Ramos (cell line): Measurements from ENCODE around the gene FHDC1.

Source experiments
- in situ Hi-C: fragments of 300-500 bp; cut with MboI; formaldehyde crosslinking; loops from one replicate; pipeline ENCODE4 v1.14.3; 2022; ENCODE audit warnings: low sequenced_read_pairs; ENCODE audit not compliant: unreplicated experiment

The FHDC1 gene

DNA sequence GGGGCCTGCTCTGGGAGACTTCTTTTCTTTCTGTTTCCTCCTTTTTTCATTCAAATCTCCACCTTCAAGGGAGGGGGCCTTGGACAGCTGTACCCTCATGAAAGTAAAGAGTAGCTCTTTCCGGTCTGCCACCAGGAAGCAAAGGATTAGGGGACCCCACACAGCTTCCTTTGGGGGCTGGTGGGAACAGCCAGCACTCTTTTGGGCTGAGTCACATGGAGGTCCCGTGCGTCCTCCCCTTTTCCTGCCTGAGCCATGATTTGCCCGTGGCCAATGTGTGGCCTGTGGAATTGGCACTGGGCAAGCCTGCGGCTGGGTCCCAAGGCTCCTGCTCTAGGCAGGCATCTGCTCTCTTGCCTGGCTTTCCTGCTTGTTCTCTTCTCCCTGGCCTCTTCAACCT is 65.5 kb downstream of the FHDC1 start:
- in situ Hi-C loops, result no loop called here

DNA sequence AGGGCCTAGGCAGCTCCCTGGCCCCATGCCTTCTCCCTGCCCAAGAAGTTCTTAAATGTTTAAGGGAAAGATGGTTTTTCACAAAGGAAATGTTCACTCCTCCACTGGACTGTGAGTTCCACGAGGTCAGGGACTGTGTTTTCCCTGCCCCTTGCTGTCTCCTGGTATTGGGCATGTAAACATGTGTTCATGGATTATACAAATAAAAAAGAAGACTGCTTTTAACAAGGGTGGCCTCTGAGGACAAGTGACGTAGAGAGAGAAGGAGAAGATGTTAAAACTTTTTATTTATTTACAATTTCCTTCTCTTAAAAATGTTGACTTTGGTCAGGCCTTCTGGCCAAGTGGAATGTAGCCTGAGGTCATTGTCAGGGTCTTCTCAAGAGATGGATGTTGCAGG is 66.0 kb downstream of the FHDC1 start:
- in situ Hi-C loops, result no loop called here

DNA sequence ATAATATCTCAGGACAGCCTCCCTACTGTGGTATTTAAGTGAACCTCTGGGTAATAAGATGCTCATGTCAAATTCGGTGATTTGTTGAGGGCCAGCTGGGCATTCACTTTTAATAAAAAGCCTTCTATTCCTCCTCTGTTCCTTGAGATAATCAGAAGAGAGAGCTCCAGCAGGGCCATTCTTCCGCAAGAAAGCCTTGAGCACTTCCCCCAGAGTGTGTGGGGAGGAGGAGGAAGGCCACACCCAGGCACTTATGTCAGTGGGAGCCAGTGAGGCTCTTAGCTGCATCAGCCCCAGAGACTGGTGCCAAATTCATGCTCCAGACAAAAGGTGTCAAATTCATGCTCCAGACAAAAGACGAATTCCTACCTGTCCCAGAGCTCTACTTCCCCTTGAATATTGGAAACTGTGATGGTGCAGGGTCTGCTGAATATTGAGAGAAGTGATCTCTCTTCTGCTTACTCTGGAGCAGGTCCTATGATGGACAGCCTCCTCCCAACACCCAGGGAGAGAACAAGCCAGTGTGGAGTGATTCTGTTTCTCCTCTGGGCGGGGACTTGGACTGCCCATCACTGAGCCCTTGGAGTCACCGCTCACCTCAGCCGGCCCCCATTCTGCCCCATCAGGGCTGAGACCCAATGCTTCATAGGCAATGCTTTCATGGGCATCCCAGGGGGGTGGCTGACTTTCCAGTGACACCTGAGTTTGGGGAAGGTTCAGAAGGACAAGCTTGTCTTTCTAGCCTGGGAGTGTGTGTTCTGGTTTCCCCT is 68.1 kb downstream of the FHDC1 start:
- in situ Hi-C loops, result no loop called here

- in situ Hi-C loops, result no loop called here
These were observed 69.8 kb downstream of the FHDC1 start for GRCh38 chr4:153005899-153006381.

DNA sequence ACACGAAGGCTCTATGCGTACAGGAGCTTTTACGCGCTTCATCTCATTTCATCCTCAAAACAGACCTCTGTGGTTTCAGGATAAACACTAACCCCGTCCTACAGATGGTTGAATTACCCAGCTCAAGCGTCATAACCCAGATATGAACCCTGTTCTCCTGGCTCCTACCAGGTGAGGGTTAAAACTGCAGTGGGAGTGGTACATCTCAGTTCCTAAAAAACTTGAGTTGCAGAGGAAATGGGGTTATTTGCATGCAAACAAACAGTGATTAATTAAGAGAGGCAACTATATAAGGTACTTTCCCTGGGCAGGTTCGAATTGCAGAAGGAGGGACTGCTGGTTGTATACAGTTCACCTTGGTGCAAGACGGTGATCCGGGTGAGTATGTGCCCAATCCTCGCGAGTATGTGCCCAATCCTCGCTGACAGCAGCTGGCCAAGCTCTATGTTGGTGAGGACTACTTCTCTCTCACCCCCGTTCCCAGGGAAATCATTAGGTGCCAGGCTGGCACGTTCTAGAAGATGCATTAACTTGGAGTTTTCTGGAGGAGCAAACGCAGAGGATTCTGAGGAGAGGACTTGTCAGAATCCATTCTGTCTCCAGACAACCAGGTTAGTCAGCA is 72.6 kb downstream of the FHDC1 start:
- in situ Hi-C loops, result no loop called here

GRCh38 chr4:153010146-153010545 is 74.0 kb downstream of the FHDC1 start:
- in situ Hi-C loops, result no loop called here

- in situ Hi-C loops, result no loop called here
These were observed 77.3 kb downstream of the FHDC1 start for GRCh38 chr4:153013202-153013977.

GRCh38 chr4:153014460-153014859 is 78.3 kb downstream of the FHDC1 start:
- in situ Hi-C loops, result no loop called here

- in situ Hi-C loops, result no loop called here
These were observed 80.5 kb downstream of the FHDC1 start for GRCh38 chr4:153016592-153016991.

DNA sequence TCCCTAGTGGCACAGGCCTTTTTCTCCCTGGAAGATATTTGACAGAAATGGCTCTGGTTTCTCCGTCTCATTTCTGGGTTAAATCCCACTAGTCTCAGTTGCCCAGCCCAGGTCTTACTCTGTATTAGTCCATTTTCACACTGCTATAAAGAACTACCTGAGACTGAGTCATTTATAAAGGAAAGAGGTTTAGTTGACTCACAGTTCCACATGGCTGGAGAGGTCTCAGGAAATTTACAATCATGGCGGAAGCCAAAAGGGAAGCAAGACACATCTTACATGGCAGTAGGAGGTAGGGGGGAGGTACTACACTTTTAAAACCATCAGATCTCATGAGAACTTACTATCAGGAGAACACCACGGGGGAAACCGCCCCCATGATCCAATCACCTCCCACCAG is 81.9 kb downstream of the FHDC1 start:
- in situ Hi-C loops, result no loop called here

GRCh38 chr4:153018684-153019083 is 82.6 kb downstream of the FHDC1 start:
- in situ Hi-C loops, result no loop called here

DNA sequence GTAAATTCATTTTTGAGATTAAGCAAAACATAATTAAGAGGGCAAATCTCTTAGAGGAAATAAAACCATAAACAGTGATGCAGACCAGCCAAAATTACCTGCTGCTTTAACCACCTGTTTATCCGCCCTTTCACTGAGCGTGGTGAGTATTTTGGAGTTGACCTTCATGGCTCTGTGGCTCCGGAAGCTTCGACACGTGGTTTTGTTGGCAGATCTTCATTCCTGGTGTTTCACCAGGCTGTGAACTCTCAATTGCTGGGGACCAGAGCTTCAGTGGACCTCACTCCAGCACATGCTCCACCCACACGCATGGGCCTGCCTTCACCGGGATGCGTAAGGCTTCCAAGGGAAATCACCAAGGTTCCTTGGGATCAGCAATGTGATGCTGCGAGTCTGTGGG is 83.8 kb downstream of the FHDC1 start:
- in situ Hi-C loops, result no loop called here

DNA sequence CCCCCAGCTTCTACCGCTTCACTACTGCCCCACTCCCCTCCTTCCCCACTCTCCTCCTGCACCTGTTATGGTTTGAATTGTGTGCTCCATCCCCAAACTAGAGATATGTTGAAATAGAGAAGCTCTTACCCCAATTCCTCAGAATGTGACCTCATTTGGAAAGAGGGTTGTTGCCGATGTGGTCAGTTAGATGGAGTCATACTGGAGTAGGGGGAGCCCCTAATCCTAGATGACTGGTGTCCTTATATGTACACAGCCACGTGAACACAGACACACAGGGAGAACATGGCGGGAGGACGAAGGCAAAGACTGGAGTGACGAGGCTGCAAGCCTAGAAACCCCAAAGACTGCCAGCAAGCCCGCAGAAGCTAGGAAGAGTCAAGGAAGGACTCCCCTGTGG is 84.3 kb downstream of the FHDC1 start:
- in situ Hi-C loops, result no loop called here

DNA sequence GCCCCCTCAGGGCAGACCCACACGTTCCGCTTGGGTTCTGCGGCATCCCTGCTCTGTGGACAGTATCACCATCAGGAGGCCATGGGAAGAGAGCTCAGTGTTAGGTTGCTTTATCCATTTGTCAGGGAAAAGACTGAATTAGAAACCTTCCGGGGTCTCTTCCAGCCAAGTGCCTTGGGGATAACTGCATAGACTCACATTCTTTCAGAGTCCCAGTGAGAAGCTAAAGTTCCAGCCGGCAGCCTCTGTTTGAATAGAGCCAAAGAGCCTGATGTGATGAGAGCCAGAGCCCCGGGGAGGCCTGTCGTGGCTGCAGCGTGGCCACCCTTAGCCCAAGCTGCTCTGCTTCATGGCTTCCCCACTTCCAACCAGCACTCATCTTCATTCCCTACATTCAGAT is 85.2 kb downstream of the FHDC1 start:
- in situ Hi-C loops, result no loop called here

DNA sequence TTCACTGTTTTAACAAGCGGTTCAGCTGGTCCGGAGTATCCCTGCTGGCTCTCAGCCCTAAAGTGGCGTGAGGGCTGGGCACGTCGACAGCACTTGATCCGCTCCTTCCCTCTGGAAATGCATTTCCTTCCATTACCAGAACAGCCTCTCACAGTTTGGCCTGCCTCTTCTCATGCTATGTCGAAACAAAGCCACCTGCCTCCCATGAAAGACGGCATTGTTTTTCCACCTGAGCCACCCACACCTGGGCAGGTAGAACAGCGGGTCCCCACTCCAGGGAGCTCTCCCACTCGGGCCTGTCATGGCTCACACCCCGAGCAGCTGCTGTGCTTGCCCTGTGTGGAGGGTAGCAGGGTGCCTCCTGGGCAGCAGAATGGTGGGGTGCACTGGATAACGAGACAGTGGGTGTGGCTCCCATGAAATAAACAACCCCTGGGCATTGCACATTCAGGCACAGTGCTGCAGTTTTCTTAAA is 86.2 kb downstream of the FHDC1 start:
- in situ Hi-C loops, result no loop called here

- in situ Hi-C loops, result no loop called here
These were observed 87.0 kb downstream of the FHDC1 start for GRCh38 chr4:153023139-153023538.

GRCh38 chr4:153023692-153024394 is 87.7 kb downstream of the FHDC1 start:
- in situ Hi-C loops, result no loop called here

DNA sequence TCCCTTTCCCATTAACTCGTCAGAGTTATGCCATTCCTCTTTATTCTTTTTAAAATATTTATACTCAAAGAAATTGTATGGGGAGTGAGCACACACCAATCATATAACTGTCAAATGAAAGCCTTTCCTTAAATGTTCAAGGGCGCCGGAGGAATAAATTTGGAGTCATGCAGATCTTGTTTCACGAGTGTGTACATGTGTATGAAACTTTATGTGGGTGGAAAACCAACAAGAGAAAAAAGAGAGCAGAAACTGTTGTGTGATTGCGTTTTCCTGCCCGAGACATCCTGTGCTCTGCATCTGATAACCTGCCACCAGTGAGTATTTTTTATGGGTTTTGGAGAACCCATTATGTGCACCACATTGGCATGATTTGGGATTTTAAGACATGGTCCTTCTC is 88.3 kb downstream of the FHDC1 start:
- in situ Hi-C loops, result no loop called here

GRCh38 chr4:153025406-153025805 is 89.3 kb downstream of the FHDC1 start:
- in situ Hi-C loops, result no loop called here

- in situ Hi-C loops, result no loop called here
These were observed 90.6 kb downstream of the FHDC1 start for GRCh38 chr4:153026591-153027346.
